Fibroblast of skin of left quadriceps (primary cell): ENCODE results near the gene CALHM2.

Experiments used
- DNase-seq, 2 experiments: peaks; one replicate each; pipeline ENCODE4 v3.0.0-alpha.2; 2013; ENCODE audit warnings: low read depth in 2 of 2

Gene CALHM2

GRCh38 chr10:103450201-103450695 is 1.9 kb downstream of the CALHM2 start:
- DNase-seq, result no peak

GRCh38 chr10:103449208-103450144 is 2.7 kb downstream of the CALHM2 start:
- DNase-seq, result no peak

GRCh38 chr10:103448746-103449145 is 3.4 kb downstream of the CALHM2 start:
- peak; percentile 39 to 46 for DNase-seq

GRCh38 chr10:103447187-103447586 is 5.0 kb downstream of the CALHM2 start:
- DNase-seq, result no peak

GRCh38 chr10:103445767-103446567 is 6.2 kb downstream of the CALHM2 start:
- no peak for DNase-seq

- DNase-seq, result no peak
These were observed 6.8 kb downstream of the CALHM2 start for GRCh38 chr10:103445366-103445765.

- no peak for DNase-seq
These were observed 7.7 kb downstream of the CALHM2 start for GRCh38 chr10:103444478-103444877.

- DNase-seq, result no peak
These were observed 8.5 kb downstream of the CALHM2 start for GRCh38 chr10:103443475-103444185.

- DNase-seq, result no peak
These were observed 10.1 kb downstream of the CALHM2 start for GRCh38 chr10:103442031-103442461.

- no peak for DNase-seq
These were observed 10.6 kb downstream of the CALHM2 start for GRCh38 chr10:103441611-103442010.

- DNase-seq, result no peak
These were observed 11.0 kb downstream of the CALHM2 start for GRCh38 chr10:103441206-103441605.

GRCh38 chr10:103440416-103440815 is 11.8 kb downstream of the CALHM2 start:
- DNase-seq, result no peak

GRCh38 chr10:103439776-103440175 is 12.4 kb downstream of the CALHM2 start:
- DNase-seq, result no peak

- DNase-seq, result no peak
These were observed 18.3 kb downstream of the CALHM2 start for GRCh38 chr10:103433858-103434257.

GRCh38 chr10:103431902-103432301 is 20.3 kb downstream of the CALHM2 start:
- no peak for DNase-seq

- no peak for DNase-seq
These were observed 22.5 kb downstream of the CALHM2 start for GRCh38 chr10:103429647-103430046.

GRCh38 chr10:103428989-103429643 is 23.1 kb downstream of the CALHM2 start:
- DNase-seq, result no peak

- DNase-seq, result no peak
These were observed 24.3 kb downstream of the CALHM2 start for GRCh38 chr10:103427866-103428265.

GRCh38 chr10:103423748-103424147 is 28.4 kb downstream of the CALHM2 start:
- DNase-seq, result no peak

GRCh38 chr10:103419101-103419500 is 33.1 kb downstream of the CALHM2 start:
- no peak for DNase-seq

- no peak for DNase-seq
These were observed 34.6 kb downstream of the CALHM2 start for GRCh38 chr10:103417601-103418000.
